Measurements from ENCODE around the gene TRANK1. TPM values are rescaled to one million over a fixed set of nuclear protein-coding genes. Genes with fewer than 3 reads are reported as not detected.

Gene TRANK1
- total and polyA plus RNA-seq, 2 of the 8 experiments (the other 6 are each of a cell fraction or from before 2014, with no cell fraction given): 2.9 to 8.8 TPM

DNA sequence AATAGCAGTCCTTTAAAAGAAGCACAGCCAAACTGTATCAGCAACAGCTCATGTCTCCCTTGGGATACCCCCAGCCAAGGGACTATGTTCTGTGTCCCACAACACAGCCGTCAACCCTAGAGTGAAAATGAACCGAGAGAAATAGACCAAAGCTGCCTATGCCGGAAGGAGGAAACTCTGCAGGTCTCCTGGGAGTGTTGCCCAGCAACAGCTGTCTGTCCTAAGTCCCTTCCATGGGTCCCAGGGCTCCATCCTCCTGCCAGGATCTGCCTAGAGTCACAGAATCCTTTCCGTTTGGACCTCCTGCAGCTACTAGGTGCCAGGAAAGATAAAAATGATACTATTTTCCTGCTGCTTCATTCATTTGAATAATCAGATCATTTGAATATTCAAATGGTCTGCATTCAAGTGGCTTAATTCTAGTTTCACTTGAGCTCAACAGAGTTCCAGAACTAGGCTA, 53.1 kb downstream of the TRANK1 start:
- Histone ChIP-seq H3K4ac (replicated peaks; ENCODE audit: insufficient read length, low read depth, low read length) (no peak overlapping the region), H3K27ac (ENCODE audit: low read depth, low read length) (no peak overlapping the region), H3K4me2 (ENCODE audit: insufficient read depth in 1 of 2, low read depth in 2 of 2, low read length in 2 of 2) (no peak overlapping the region), H4K20me1 (replicated peaks in 1 of 2; ENCODE audit: control insufficient read depth in 1 of 2, insufficient read depth in 2 of 2, low read length in 2 of 2) (no peaks in the 10 kb centered on the region), H2AK5ac (ENCODE audit: low read depth, low read length) (no peak overlapping the region), H4K91ac (replicated peaks; ENCODE audit: insufficient read length, low read length) (no peak overlapping the region), H4K5ac (ENCODE audit: insufficient read length, low read depth, low read length) (no peak overlapping the region), H3K14ac (ENCODE audit: insufficient read length) (no peak overlapping the region), H2BK120ac (replicated peaks; ENCODE audit: low read depth, low read length) (no peak overlapping the region), H3K27me3 (replicated peaks in 1 of 4; ENCODE audit: control insufficient read depth in 3 of 4, extremely low read depth in 1 of 4, insufficient read depth in 3 of 4, low read length in 3 of 4) (no peaks in the 10 kb centered on the region), H4K8ac (ENCODE audit: extremely low read depth, insufficient read depth, low read length) (no peak overlapping the region), H3K4me3 (ENCODE audit: extremely low read depth in 1 of 4, insufficient read depth in 2 of 4, low read depth in 3 of 4, low read length in 4 of 4) (no peak overlapping the region), H3K79me2 (ENCODE audit: control insufficient read depth in 1 of 2, insufficient read depth in 2 of 2, low read length in 2 of 2) (no peaks in the 10 kb centered on the region), H2AFZ (ENCODE audit: low read length) (no peak overlapping the region), H2BK15ac (ENCODE audit: low read length) (no peak overlapping the region), H3K23ac (ENCODE audit: insufficient read length) (no peak overlapping the region), H3K18ac (ENCODE audit: extremely low read depth, low read length) (no peak overlapping the region), H3K4me1 (replicated peaks in 1 of 4; ENCODE audit: control insufficient read depth in 3 of 4, insufficient read depth in 4 of 4, low read length in 3 of 4) (no peaks in the 10 kb centered on the region), H3K9ac (replicated peaks in 1 of 4; ENCODE audit: extremely low read depth in 1 of 4, low read depth in 3 of 4, low read length in 3 of 4) (no peak overlapping the region), H3K9me3 (ENCODE audit: insufficient read depth in 2 of 2, low read depth in 1 of 2, low read length in 1 of 2) (no peaks in the 10 kb centered on the region), H3K36me3 (ENCODE audit: control insufficient read depth in 2 of 4, insufficient read depth in 4 of 4, low read length in 3 of 4) (no peaks in the 10 kb centered on the region; a peak in 1 of 8 replicates), H2BK5ac (ENCODE audit: low read depth, low read length) (no peak overlapping the region), H2BK12ac (ENCODE audit: low read depth, low read length) (no peak overlapping the region), H3K23me2 (ENCODE audit: low read depth, low read length) (no peaks in the 10 kb centered on the region), H3K79me1 (ENCODE audit: low read depth, low read length) (no peaks in the 10 kb centered on the region), H3K56ac (replicated peaks; ENCODE audit: insufficient read length, low read depth, low read length) (no peak overlapping the region), H2BK20ac (ENCODE audit: low read length) (no peak overlapping the region)
- DNase-seq (ENCODE audit: low read depth in 1 of 2, low spot score in 2 of 2) (peak in 1 of 2 experiments; percentile 33), FAIRE-seq (no peak)
- POLR2A ChIA-PET (ENCODE audit: partially characterized antibody): no interaction called here
- WGBS, 2 experiments (ENCODE audit: extremely low coverage in 1 of 2, insufficient coverage in 1 of 2, insufficient read length in 1 of 2, insufficient replicate concordance in 2 of 2, low coverage in 1 of 2, low lambda C conversion rate in 2 of 2, missing lambda C conversion rate in 1 of 2): 84% methylated on average over 4 of the region's 4 CpGs; no CpG with 5 or more reads in 1 of the 2 experiments
- TF ChIP-seq KDM5A (IDR thresholded peaks at IDR 0.05; ENCODE audit: low read length): no peak
- TF ChIP-seq NRF1 (IDR thresholded peaks at IDR 0.05; ENCODE audit: low read depth, low read length): no peak
- TF ChIP-seq RAD21 (IDR thresholded peaks at IDR 0.05 in 1 of 2, conservative IDR thresholded peaks at IDR 0.05 in 1 of 2; ENCODE audit: low read depth in 2 of 2, low read length in 2 of 2): no peak
- CTCF ChIA-PET (ENCODE audit: partially characterized antibody): interaction anchor here (1.1 to 5.0 kb wide), 3 partner anchors 12 to 67 kb away, joined by 3 to 40 read pairs (median 9); no protein-coding TSS in a partner anchor

Measured in H1 (cell line).